Breast epithelium (tissue), 4 donors: ENCODE results near the gene FCER1G. TPM values are rescaled to one million over a fixed set of nuclear protein-coding genes. Genes with fewer than 3 reads are reported as not detected.

ENCODE experiments used
- DNase-seq, 2 donors: peaks; one replicate each; pipeline ENCODE4 v3.0.0-alpha.2; 2019; ENCODE audit warnings: low spot score in 2 of 2
- H3K27ac ChIP-seq, 2 donors: fragments of 200-600 bp; sonication (generic) in 1 of 2; one replicate each; pipeline ENCODE4 v1.5.1; 2016 to 2019; ENCODE audit warnings: mild to moderate bottlenecking in 1 of 2
- H3K27me3 ChIP-seq, 2 donors: fragments of 200-600 bp; sonication (generic) in 1 of 2; one replicate each; pipeline versions ENCODE4 v1.5.1 to v1.6.0; 2017 to 2019; ENCODE audit warnings: control low read depth in 1 of 2, mild to moderate bottlenecking in 1 of 2
- H3K36me3 ChIP-seq: fragments of 200-600 bp; one replicate; pipeline ENCODE4 v1.5.1; 2019
- H3K4me1 ChIP-seq, 2 donors: fragments of 200-600 bp; sonication (generic); one replicate each; pipeline ENCODE4 v1.5.1; 2016 to 2019; ENCODE audit warnings: control low read depth in 1 of 2
- H3K4me3 ChIP-seq, 3 donors: fragments of 200-600 bp; sonication (generic); 1 replicate in 2 of 3; 2 replicates in 1 of 3; pipeline ENCODE4 v1.5.1; 2016 to 2019; ENCODE audit warnings: mild to moderate bottlenecking in 3 of 3, moderate library complexity in 2 of 3
- H3K9me3 ChIP-seq, 2 donors: fragments of 200-600 bp; sonication (generic) in 1 of 2; one replicate each; pipeline ENCODE4 v1.5.1; 2016 to 2019; ENCODE audit warnings: control low read depth in 1 of 2
- POLR2A ChIP-seq: fragments of 450-650 bp; IDR thresholded peaks from one replicate; pipeline ENCODE4 v1.6.1; 2016; ENCODE audit warnings: antibody characterized with exemption, mild to moderate bottlenecking, moderate library complexity
- POLR2AphosphoS5 ChIP-seq, 3 donors: sonication (generic); formaldehyde crosslinking; IDR thresholded peaks; one replicate each; pipeline ENCODE4 v1.6.1; 2017; ENCODE audit warnings: antibody characterized with exemption in 3 of 3
- intact Hi-C: fragments of 100-400 bp; cut with DNase I; formaldehyde crosslinking; loops from one replicate; pipeline ENCODE4 v1.15.1; 2023; ENCODE audit warnings: low total_unique reads
- total RNA-seq, 3 donors: library from RNA; depleted of rRNA; stranded (reverse); fragments of >200 nt; gene quantifications; one replicate each; pipeline ENCODE4 v1.1.0, GENCODE V29; 2016
- TF ChIP-seq, protein P1 (sequence below), 3 donors: fragments of 450-650 bp; IDR thresholded peaks; one replicate each; pipeline ENCODE4 v1.5.1; 2016 to 2017; ENCODE audit warnings: antibody characterized with exemption in 3 of 3, mild to moderate bottlenecking in 3 of 3, moderate library complexity in 3 of 3

Gene FCER1G
- total RNA-seq, 3 donors from 2014 or later = 40.3 to 153 (median 70.1) TPM

DNA sequence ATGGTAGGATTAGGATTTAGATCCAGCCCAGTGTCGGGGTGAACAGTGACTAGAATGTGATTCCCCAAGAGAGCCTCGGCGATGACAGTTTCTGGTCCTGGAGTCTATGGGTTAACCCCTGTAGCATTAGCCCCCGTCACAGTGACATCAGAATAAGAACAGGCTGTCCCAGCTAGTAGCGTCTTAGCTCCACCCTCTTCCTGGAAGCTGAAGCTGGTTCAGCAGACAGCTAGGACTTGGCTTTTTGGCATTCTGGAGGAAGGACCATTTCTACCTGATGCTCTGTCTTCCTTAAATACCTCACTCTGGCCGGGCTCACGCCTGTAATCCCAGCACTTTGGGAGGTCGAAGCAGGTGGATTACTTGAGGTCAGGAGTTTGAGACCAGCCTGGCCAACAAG lies 7.9 kb upstream of the FCER1G start:
- DNase-seq = no peak
- Histone ChIP-seq H3K9me3 (no peaks in the 10 kb centered on the region), H3K27ac (peak overlapping the region; percentile 2 to 78), H3K27me3 (no peaks in the 10 kb centered on the region), H3K4me3 (no peak overlapping the region), H3K36me3 (no peaks in the 10 kb centered on the region), H3K4me1 (peaks cover 0 to 3% of the 10 kb centered on the region in 2 donors)
- intact Hi-C loops = no loop called here
- TF ChIP-seq POLR2AphosphoS5 (IDR thresholded peaks at IDR 0.05) = peak in 1 of 3 donors; percentile 76
- TF ChIP-seq, protein P1, sequence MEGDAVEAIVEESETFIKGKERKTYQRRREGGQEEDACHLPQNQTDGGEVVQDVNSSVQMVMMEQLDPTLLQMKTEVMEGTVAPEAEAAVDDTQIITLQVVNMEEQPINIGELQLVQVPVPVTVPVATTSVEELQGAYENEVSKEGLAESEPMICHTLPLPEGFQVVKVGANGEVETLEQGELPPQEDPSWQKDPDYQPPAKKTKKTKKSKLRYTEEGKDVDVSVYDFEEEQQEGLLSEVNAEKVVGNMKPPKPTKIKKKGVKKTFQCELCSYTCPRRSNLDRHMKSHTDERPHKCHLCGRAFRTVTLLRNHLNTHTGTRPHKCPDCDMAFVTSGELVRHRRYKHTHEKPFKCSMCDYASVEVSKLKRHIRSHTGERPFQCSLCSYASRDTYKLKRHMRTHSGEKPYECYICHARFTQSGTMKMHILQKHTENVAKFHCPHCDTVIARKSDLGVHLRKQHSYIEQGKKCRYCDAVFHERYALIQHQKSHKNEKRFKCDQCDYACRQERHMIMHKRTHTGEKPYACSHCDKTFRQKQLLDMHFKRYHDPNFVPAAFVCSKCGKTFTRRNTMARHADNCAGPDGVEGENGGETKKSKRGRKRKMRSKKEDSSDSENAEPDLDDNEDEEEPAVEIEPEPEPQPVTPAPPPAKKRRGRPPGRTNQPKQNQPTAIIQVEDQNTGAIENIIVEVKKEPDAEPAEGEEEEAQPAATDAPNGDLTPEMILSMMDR (IDR thresholded peaks at IDR 0.05) = no peak

GRCh38 chr1:161209790-161210409 lies 5.2 kb upstream of the FCER1G start:
- Histone ChIP-seq H3K4me3 (no peak overlapping the region), H3K4me1 (no peaks in the 10 kb centered on the region), H3K36me3 (peaks cover 5% of the 10 kb centered on the region), H3K9me3 (no peaks in the 10 kb centered on the region), H3K27ac (peak overlapping the region in 1 of 2 donors; percentile 26), H3K27me3 (no peaks in the 10 kb centered on the region)
- intact Hi-C loops = no loop called here
- TF ChIP-seq POLR2A = no peak
- peak in 1 of 3 donors; percentile 8 for TF ChIP-seq POLR2AphosphoS5 (IDR thresholded peaks at IDR 0.05)
- TF ChIP-seq, protein P1 (IDR thresholded peaks at IDR 0.05) = peak; percentile 54 to 88 (median 85)
- peak; percentile 59 to 66 for DNase-seq

GRCh38 chr1:161214369-161214768 lies 726 bp upstream of the FCER1G start:
- H3K9me3 ChIP-seq = no peaks in the 10 kb centered on the region
- peak overlapping the region in 1 of 3 donors; percentile 43 for H3K4me3 ChIP-seq
- TF ChIP-seq POLR2AphosphoS5 (IDR thresholded peaks at IDR 0.05) = no peak
- TF ChIP-seq, protein P1 (IDR thresholded peaks at IDR 0.05) = no peak
- TF ChIP-seq POLR2A = no peak
- no peaks in the 10 kb centered on the region for H3K4me1 ChIP-seq
- no peaks in the 10 kb centered on the region for H3K27me3 ChIP-seq
- intact Hi-C loops = no loop called here
- no peak overlapping the region for H3K27ac ChIP-seq
- DNase-seq = no peak
- H3K36me3 ChIP-seq = peaks cover 5% of the 10 kb centered on the region

GRCh38 chr1:161216945-161217712 lies 2.0 kb downstream of the FCER1G start:
- intact Hi-C loops = no loop called here
- no peaks in the 10 kb centered on the region for H3K4me1 ChIP-seq
- no peaks in the 10 kb centered on the region for H3K27me3 ChIP-seq
- peak overlapping the region; percentile 58 to 93 for H3K27ac ChIP-seq
- DNase-seq = no peak
- H3K9me3 ChIP-seq = no peaks in the 10 kb centered on the region
- TF ChIP-seq, protein P1 (IDR thresholded peaks at IDR 0.05) = no peak
- no peak for TF ChIP-seq POLR2A
- no peak for TF ChIP-seq POLR2AphosphoS5 (IDR thresholded peaks at IDR 0.05)
- peak overlapping the region in 2 of 3 donors; percentile 28 to 43 for H3K4me3 ChIP-seq
- peaks cover 5% of the 10 kb centered on the region for H3K36me3 ChIP-seq

GRCh38 chr1:161217831-161218230 lies 2.7 kb downstream of the FCER1G start:
- Histone ChIP-seq H3K27ac (peak overlapping the region in 1 of 2 donors; percentile 93), H3K4me1 (no peaks in the 10 kb centered on the region), H3K36me3 (peaks cover 5% of the 10 kb centered on the region), H3K9me3 (no peaks in the 10 kb centered on the region), H3K27me3 (no peaks in the 10 kb centered on the region), H3K4me3 (peak overlapping the region in 2 of 3 donors; percentile 19 to 28)
- intact Hi-C loops = no loop called here
- TF ChIP-seq POLR2AphosphoS5 (IDR thresholded peaks at IDR 0.05) = no peak
- TF ChIP-seq, protein P1 (IDR thresholded peaks at IDR 0.05) = no peak
- TF ChIP-seq POLR2A = no peak
- no peak for DNase-seq
